NCI-H2196 (cell line): ENCODE data around the gene REXO2.

Experiments
- DNase-seq: peaks from one replicate; lab custom pipeline; 2025; ENCODE audit not compliant: unreplicated experiment; lab: John Stamatoyannopoulos, UW

REXO2 gene

DNA sequence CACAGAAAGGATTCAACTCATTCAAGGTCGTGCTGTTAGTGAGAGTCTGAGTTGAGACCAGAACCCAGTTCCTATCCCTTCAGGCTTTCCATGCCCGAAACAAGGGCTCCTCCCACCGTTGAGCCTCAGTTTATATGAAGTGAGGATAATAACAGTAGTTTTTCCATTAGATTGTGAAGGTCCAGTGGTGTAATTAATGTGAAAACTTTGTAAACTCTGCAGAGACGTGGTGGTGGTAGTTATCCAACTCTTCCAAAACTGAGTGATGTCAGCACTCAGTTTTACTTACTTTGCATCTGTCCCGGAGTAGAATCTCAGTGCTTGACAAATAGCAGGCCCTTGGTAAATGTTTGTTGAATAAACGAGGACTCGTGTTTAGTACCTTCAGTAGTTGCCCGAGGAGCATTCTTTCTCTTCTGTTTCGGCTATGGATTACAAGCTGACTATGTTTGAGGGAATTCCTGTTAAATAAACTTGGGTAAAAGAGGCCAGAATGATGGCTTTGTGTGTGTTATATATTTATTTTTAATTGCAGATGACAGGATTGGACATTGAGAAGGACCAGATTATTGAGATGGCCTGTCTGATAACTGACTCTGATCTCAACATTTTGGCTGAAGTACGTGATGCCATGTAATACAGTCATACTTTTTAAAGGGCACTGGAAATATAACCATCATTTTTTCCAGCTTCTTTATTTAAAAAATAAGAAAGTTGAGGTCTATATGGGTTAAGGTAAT, 1.0 kb downstream of the REXO2 start:
- DNase-seq = no peak

DNA sequence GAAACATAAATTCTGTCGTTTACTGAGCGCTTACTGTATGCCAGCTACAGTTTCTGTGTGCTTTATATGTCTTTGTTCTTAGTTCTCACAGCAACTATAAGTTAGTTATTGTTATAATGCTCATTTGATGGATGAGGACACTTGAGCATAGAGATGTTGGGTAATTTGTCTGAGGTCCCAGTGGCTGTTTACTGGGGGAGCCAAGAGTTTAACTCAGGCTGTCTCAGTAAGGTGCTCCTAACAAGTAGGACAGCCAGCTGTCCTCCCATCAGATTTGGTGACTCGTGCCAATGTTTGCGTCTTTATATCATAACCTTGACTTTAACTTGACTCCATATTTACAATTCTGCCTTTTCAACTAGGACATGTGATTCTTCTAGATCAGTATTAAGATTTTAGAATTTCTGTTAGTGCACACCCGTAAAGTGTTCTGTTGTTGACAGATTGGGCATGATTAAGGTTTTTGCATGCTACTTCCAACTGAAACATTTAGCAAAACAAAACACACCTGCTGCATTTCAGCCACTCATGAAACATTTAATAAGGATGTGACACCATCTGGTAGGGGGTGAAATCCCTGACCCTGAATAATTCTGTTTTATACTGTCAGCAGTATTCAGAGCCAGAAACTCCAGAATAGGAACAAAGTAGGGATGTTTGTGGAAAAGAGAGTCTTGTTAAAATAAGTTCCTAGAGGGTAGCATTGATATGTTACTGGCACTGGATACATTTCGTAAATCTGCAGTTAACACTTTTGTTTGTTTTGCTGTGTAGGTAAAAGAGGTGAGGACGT, 1.9 kb downstream of the REXO2 start:
- DNase-seq = peak; percentile 8

DNA sequence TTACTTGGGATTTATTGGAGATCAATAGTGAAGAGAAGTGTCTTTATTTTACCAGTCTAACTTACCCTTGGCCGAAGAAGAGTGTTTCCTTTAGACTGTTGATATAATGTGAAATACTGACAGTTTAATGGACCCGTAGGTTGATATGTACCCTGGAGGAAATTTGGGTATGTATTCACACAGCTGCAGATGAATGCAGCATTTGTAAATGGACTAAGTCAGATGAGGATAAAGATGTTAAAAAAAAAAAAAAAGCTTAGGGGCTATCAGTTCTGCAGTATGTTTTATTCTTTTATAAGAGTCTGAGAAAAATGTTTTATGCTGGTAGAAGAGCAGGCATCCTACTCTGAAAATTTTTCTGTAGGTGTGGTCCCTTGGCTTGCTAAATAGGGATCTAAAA, 2.7 kb downstream of the REXO2 start:
- no peak for DNase-seq

DNA sequence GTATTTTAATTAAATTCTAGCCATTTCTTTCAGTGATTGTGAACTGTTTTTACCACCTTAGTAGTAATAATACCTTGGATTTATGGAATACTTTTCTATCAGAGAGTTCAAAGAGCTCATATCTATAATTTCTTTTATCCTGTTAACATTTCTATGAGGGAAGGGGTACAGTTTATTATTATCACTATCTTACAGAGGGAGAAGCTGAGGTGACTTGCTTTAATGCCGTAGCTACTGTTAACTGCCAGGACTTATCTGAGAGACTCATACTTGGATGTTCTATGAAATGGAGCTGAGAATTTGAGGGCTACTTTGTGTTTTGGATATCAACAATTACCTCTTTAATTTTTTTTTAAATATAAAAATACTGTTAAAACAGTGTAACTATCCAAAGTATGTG, 3.3 kb downstream of the REXO2 start:
- no peak for DNase-seq

DNA sequence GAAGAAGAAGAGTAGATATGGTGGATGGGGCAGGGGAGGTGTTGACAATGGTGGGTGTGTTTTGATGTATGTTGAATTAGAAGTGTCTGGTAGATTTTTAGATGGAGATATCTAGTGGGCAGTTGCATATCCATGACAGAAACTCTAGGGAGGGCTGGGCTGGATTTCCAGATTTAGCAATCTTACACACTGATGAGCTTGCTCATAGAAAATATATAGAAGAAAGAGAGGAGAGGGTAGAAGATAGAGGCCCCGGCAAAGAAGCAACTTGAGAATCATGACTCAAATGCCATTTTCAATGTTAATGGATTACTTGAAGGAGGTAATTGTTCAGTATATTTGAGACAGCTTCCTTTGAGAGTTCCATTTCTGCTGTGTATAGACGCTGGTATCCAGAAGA, 8.2 kb downstream of the REXO2 start:
- DNase-seq = no peak

DNA sequence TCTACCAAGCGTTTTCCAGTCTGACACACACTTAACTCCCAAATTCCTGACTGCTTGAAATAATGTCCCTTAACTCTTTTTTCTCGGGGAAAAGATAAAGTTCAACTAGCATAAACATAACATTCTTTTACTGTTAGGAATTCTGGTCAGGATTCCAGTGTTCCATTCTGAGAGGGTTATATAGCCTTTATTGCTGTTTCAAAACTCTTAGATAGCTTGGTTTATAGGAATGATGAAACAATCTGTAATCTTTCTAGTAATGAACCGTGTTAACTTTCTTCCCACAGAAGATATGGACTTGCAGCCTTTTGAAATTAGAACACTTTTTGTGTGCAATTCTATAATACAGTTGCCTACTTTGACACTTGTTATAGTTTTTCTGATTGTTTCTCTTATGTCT, 8.6 kb downstream of the REXO2 start:
- DNase-seq = no peak

DNA sequence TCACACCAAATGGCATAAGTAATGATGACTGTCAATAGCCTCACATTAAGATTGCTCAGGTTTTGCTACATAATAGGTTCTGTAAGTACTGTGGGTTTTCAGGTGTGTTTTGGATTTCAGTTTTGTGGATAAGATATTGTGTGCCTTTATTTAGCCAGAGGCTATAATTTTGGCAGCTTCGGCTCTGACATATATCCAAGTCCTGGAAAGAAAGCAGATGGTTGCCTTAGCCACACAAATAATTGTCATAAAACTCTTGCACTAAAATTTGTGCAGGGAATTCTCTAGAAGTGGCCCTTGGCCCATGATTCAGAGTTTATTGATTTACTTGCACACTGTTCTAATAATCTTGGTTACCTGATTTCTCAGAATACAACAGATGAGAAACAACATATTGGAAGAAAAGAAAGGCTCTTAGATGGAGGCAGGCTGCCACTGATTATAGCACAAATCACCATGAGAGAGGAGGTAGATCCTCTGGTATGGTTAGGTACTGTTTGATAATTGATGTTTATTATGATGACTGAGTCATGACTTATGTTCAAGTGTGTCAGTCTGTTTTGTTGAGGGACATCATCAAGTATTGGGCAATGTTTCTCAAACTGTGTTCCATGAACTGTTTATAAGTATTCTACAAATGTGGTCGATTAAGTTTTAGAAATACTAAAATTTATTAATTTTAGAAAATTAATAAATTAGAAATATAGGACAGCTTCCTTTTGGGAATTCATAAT, 9.6 kb downstream of the REXO2 start:
- DNase-seq = no peak

DNA sequence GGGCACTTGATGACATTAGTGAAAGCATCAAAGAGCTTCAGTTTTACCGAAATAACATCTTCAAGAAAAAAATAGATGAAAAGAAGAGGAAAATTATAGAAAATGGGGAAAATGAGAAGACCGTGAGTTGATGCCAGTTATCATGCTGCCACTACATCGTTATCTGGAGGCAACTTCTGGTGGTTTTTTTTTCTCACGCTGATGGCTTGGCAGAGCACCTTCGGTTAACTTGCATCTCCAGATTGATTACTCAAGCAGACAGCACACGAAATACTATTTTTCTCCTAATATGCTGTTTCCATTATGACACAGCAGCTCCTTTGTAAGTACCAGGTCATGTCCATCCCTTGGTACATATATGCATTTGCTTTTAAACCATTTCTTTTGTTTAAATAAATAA, 10.6 kb downstream of the REXO2 start:
- no peak for DNase-seq

DNA sequence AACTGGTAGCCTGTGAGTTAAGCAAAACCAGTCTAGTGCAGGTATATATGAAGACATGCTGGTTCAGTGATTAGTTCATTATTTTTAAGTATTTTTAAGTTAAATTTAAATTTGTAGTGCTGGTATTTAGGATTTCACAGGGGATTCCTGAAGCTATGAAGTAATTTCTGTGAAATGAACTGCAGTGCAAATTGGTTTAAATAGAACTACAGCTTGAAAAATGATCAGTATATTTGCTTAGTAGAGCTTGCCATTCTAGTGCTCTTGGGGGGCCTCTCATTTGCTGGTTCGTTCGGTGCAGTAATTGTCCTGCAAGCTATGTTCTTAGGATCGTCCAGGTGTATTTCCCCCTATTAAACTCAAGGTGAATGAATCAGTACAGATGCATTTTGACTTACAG, 13.1 kb downstream of the REXO2 start:
- no peak for DNase-seq

DNA sequence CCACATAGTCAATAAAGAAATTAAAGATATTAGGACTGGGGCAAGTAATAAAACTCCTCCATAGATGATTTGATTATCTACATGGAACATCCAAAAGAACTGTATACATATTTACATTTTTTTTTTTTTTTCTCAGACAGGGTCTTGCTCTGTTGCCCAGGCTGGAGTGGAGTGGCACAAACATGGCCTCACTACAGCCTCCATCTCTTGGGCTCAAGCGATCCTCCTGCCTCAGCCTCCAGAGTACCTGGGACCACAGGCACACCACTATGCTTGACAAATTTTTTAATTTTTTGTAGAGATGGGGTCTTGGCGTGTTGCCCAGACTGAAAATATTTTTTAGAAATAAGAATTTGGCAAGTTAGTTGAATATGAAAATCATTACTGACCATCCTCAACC, 24.7 kb downstream of the REXO2 start:
- DNase-seq = no peak

DNA sequence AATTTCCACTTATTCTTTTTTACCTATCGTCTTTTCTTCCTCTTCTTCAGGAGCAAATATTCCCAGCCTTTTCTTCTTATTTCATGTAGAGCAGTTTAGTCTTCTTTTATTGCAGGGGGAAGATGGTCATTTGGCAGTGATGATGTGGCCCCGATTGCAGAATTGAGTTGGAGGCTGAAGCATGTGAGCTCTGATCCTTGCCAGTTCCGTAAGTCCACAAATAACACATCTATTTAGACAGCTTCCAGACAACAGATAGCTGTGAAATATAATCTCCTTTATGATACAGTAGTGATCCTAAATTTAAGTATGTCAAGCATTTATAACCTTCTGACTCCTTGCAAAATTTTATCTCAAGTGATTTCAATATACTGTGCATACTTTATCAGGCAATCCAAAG, 27.5 kb downstream of the REXO2 start:
- no peak for DNase-seq

DNA sequence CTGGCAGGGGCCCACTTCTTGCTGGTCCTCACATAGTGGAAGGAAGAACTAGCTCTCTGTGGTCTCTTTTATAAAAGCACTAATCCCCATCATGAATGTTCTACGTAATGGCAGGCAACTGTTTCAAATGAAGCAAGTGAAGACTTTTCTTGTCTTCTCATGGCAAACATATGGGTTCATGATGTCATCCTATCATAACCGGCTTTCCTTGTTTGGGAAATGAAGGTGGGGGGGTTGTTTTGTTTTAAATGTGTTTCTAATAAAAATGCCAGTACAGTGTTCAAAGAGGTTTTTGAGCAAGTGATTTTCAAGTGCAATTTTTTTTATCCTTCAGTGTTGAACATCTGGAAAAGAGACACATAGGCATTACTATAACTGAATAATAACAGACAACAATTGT, 33.4 kb downstream of the REXO2 start:
- DNase-seq = no peak

DNA sequence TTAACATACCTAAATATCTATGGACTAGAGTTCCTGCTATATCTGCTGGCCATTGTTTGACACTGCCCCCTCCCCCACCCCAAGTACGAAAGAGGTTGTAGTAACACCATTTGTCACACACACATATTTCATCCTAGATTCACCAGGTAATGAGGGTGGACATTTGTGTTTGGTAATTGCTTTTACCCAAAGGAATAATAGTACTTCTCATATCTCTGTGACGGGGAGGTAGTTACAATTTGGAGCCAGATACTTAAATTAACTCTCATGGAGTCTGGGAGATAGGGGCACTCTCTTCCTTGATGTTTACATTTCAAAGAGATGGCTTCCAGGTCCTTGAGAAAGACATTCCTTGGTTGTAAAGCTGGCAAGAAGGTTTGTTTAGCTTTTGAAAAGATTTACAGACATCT, 38.7 kb downstream of the REXO2 start:
- no peak for DNase-seq

DNA sequence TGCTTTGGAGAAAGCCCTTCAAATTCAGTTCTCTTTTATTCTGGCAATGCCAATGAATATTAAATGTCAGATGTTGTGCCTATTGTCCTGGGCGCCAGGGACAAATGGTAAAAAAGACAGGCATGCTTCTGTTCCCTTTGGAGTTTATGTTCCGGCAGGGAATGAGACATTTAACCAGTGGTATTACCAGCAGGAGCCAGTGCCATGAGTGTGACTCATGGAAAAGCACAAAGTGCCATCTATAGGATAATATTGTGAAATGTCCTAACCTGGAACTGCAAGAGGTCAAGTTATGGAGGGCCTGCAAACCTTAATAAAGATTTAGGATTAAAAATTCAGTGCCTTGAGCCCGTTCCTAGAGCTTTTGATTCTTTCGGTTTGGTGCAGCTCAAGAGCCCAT, 39.5 kb downstream of the REXO2 start:
- no peak for DNase-seq

DNA sequence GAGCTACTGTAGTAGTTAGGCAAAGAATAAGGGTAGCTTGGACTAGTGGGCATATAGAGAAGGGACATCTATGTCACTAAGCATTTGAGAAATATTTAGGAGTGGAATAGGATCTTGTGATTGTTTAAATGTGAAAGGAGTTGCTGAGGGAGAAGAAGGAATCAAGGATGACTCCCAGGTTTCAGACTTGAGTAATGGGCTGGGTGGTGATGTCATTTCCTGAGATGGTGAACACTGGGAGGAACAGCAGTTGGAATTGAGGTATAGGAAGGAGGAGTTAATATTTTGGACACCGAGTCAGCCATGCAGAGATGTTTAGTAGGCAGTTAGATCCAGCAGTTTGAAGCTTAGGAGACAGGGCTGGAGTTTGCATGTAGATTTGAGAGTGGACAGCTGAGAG, 40.1 kb downstream of the REXO2 start:
- DNase-seq = no peak

DNA sequence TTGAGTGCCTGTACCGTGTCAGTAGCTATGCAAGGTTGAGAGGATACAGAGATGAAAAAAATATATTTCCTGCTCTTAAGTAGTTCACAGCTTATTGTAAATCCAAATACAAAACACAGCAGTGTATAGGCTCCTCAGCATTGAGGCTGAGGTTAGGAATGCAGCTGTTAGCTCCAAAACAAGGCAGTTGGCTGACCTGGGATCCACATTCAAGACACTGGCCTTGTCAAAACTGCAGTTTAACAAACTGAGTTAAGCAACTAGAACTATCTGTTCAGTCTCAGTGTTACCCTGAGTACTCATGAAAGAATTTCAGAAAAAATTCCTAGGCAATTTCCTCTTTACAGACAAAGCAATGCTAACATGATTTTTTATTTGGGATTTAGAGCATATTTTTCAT, 42.8 kb downstream of the REXO2 start:
- no peak for DNase-seq

DNA sequence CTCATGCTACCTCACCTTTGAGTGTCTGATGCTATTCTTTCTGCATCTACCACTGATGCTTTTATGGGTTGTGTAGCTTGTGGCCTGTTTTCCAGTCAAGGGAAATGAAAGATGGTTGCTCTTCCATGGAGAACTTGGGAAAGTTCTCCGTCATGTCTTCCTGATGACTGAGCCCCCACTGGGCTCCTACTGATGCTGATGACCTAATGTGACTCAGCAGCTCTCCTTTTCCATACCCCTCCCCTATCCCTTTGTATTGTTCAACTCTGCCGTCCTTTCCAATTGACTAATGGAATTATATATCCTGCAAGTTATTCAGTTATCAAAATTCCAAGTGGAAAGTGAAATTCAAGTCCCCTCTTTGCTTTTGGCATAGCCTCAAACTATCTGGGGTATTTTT, 44.7 kb downstream of the REXO2 start:
- DNase-seq = no peak

DNA sequence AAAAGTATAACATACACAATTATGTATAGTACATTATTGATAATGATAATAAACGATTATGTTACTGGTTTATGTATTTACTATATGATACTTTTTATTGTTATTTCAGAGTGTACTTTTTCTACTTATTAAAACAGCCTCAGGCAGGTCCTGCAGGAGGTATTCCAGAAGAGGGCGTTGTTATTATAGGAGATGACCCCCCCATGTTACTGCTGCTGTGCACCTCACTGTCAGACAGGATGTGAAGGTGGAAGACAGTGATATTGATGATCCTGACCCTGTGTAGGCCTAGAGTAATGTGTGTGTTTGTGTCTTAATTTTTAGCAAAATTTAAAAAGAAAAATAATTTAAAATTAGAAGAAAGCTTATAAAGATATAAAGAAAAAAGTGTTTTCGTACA, 57.6 kb downstream of the REXO2 start:
- no peak for DNase-seq

DNA sequence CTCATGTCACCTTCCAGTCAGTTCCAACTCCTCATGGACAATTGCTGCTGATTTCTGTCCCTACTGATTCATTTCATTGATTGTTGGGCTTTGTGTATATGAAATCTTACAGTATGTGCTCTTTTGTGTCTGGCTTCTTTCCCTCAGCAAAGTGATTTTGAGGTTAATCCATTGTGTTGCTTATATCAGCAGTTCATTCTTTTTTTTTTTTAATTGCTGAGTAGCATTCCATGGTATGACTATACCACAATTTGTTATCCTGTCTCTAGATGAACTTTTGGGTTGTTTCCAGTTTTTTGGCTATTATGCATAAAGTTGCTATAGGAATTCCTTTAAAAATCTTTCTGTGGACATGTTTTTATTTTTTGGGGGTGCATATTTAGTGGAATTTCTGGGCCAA, 60.5 kb downstream of the REXO2 start:
- no peak for DNase-seq
